ENCODE results near the gene RAB36. TPM values are rescaled to one million over a fixed set of nuclear protein-coding genes. Genes with fewer than 3 reads are reported as not detected.

The RAB36 gene
- total and polyA plus RNA-seq, 9 of the 15 experiments (the other 6 are each of a cell fraction or from before 2014, with no cell fraction given) = 0.04 to 0.50 (median 0.08) TPM; not detected in 3

- TF ChIP-seq THRB (CRISPR knock-in tag; conservative IDR thresholded peaks at IDR 0.05) (no peak), CTCF (IDR thresholded peaks at IDR 0.05 in 2 of 3, conservative IDR thresholded peaks at IDR 0.05 in 1 of 3; ENCODE audit: insufficient read depth in 2 of 3, low read depth in 1 of 3, low read length in 3 of 3) (0 out of 6 replicates have a peak, but pooled peaks of 1 of the 3 experiments have one; percentile 1), NFE2 (IDR thresholded peaks at IDR 0.05; ENCODE audit: low read depth) (no peak), IRF2 (CRISPR knock-in tag; IDR thresholded peaks at IDR 0.05) (no peak), ZNF57 (CRISPR knock-in tag; IDR thresholded peaks at IDR 0.05) (no peak), EP400 (IDR thresholded peaks at IDR 0.05) (no peak), TCF3 (CRISPR knock-in tag; IDR thresholded peaks at IDR 0.05) (no peak), PBX2 (CRISPR knock-in tag; IDR thresholded peaks at IDR 0.05; ENCODE audit: low read depth) (peak; percentile 29), PBX2 (tag; conservative IDR thresholded peaks at IDR 0.05; ENCODE audit: low read depth) (no peak)
Measured at GRCh38 chr22:23101524-23101923, 43.8 kb upstream of the RAB36 start (continued).

Measured in K562 (cell line).